ENCODE data around the gene ABCC6. TPM values are rescaled to one million over a fixed set of nuclear protein-coding genes. Genes with fewer than 3 reads are reported as not detected.
"Not testable (repeated sequence)": the region's sequence is repeated elsewhere in the genome, so short reads cannot be mapped to it uniquely, and the experiment has no call there.

Gene ABCC6
- total and polyA plus RNA-seq, 2 donors (not counting 1 experiment from before 2014, with no cell fraction given) = 0.27 TPM; not detected in 1

DNA sequence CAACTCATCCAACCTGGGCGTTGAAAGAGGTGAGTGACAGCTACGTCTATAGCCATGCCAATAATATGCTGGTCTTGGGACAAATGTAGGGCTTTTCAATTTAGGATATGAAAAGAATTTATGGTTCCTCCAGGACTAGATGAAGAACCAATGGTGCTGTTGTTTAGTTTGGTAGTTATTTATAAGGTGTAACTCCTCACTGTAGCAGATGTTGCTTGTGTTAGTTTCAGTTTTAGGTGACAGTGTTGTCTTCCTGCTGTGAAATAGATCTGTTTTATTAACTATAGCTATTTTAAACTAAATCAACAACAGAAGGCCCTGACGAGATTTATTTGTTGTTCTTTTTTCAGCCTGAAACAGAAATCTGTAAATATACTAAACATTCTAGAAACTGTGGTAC is 24.1 kb upstream of the ABCC6 start:
- not testable (repeated sequence) for H2AFZ ChIP-seq (ENCODE audit: insufficient read depth, low read depth, low read length, poor library complexity, severe bottlenecking); H3K27ac Mint-ChIP-seq

DNA sequence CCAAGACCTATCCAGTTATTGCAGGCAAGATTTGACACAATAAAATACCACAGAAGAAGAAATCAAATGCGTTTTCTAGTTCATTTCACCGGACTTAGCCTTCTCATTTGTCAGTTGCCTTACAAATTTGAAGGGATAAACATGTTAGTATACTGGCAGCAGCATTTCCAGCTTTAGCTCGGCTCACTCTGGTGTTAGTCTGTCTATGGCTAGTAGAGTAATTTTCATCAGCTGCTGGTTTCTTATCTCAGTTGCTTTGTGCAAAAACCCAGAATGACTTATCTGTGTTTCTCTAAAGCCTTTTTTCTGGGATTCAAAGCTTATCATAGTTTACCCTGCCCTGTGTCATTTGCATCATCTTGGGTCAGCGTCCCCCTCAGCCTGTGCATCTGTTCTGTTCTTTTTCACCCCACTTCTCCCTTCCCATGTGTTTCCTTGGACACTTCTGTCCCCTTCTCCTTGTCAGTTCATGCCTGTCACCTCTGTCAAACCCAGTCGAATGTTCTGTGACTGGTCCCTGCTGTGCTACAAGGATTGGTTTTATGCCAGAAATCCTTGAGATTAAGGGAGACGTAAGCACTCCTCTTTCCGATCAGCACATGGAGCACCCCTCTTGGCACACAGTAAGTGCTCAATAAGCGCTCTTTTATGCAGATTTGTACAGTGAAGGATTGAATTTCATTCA is 23.4 kb upstream of the ABCC6 start:
- H3K9ac ChIP-seq (ENCODE audit: low read length); H3K4me1 Mint-ChIP-seq; CTCF ChIA-PET; intact Hi-C loops (cut with micrococcal nuclease); ATAC-seq (ENCODE audit: low read depth); H3K27me3 ChIP-seq (replicated peaks in 1 of 4; ENCODE audit: control extremely low read depth in 1 of 4, control insufficient read depth in 3 of 4, insufficient read depth in 4 of 4, low read length in 3 of 4); H3K27ac ChIP-seq (ENCODE audit: low read length in 2 of 2); H3K36me3 ChIP-seq (replicated peaks in 1 of 2; ENCODE audit: control extremely low read depth in 1 of 2, control insufficient read depth in 1 of 2, extremely low read depth in 1 of 2, insufficient read depth in 2 of 2, low read length in 1 of 2); H3K27me3 Mint-ChIP-seq; H3K27ac Mint-ChIP-seq; H3K4me1 ChIP-seq (ENCODE audit: control insufficient read depth in 2 of 2, insufficient read depth in 2 of 2, low read length in 2 of 2); H3K4me3 ChIP-seq (ENCODE audit: control extremely low read depth in 1 of 5, extremely low read depth in 1 of 5, insufficient read depth in 1 of 5, low read depth in 2 of 5, low read length in 4 of 5); H3K9me3 ChIP-seq (ENCODE audit: control extremely low read depth in 1 of 3, control insufficient read depth in 2 of 3, insufficient read depth in 1 of 3, low read length in 2 of 3); H3K79me2 ChIP-seq (ENCODE audit: control insufficient read depth, insufficient read depth, low read length); H3K4me2 ChIP-seq (replicated peaks; ENCODE audit: low read depth, low read length, poor library complexity, severe bottlenecking); H2AFZ ChIP-seq (ENCODE audit: insufficient read depth, low read depth, low read length, poor library complexity, severe bottlenecking); H3K4me3 Mint-ChIP-seq; H4K20me1 ChIP-seq (ENCODE audit: control insufficient read depth, insufficient read depth, low read length, poor library complexity, severe bottlenecking); POLR2A ChIA-PET; H3K9me3 Mint-ChIP-seq (ENCODE audit: insufficient read depth); DNase-seq: not testable (repeated sequence)
- no CpG with 5 or more reads among the region's 8 CpGs for WGBS (ENCODE audit: insufficient coverage)

More for the DNA sequence above, 24.1 kb upstream of the ABCC6 start:
- CTCF ChIA-PET; POLR2A ChIA-PET; H4K20me1 ChIP-seq (ENCODE audit: control insufficient read depth, insufficient read depth, low read length, poor library complexity, severe bottlenecking); H3K4me1 ChIP-seq (ENCODE audit: control insufficient read depth in 2 of 2, insufficient read depth in 2 of 2, low read length in 2 of 2); H3K9me3 ChIP-seq (ENCODE audit: control extremely low read depth in 1 of 3, control insufficient read depth in 2 of 3, insufficient read depth in 1 of 3, low read length in 2 of 3); H3K36me3 ChIP-seq (replicated peaks in 1 of 2; ENCODE audit: control extremely low read depth in 1 of 2, control insufficient read depth in 1 of 2, extremely low read depth in 1 of 2, insufficient read depth in 2 of 2, low read length in 1 of 2); H3K4me3 ChIP-seq (ENCODE audit: control extremely low read depth in 1 of 5, extremely low read depth in 1 of 5, insufficient read depth in 1 of 5, low read depth in 2 of 5, low read length in 4 of 5); H3K27me3 Mint-ChIP-seq; H3K4me1 Mint-ChIP-seq; intact Hi-C loops (cut with micrococcal nuclease); H3K27me3 ChIP-seq (replicated peaks in 1 of 4; ENCODE audit: control extremely low read depth in 1 of 4, control insufficient read depth in 3 of 4, insufficient read depth in 4 of 4, low read length in 3 of 4); ATAC-seq (ENCODE audit: low read depth); H3K4me3 Mint-ChIP-seq; DNase-seq; H3K79me2 ChIP-seq (ENCODE audit: control insufficient read depth, insufficient read depth, low read length); H3K4me2 ChIP-seq (replicated peaks; ENCODE audit: low read depth, low read length, poor library complexity, severe bottlenecking); H3K9me3 Mint-ChIP-seq (ENCODE audit: insufficient read depth); H3K27ac ChIP-seq (ENCODE audit: low read length in 2 of 2); H3K9ac ChIP-seq (ENCODE audit: low read length): not testable (repeated sequence)
- WGBS (ENCODE audit: insufficient coverage) = no CpG with 5 or more reads among the region's 3 CpGs

DNA sequence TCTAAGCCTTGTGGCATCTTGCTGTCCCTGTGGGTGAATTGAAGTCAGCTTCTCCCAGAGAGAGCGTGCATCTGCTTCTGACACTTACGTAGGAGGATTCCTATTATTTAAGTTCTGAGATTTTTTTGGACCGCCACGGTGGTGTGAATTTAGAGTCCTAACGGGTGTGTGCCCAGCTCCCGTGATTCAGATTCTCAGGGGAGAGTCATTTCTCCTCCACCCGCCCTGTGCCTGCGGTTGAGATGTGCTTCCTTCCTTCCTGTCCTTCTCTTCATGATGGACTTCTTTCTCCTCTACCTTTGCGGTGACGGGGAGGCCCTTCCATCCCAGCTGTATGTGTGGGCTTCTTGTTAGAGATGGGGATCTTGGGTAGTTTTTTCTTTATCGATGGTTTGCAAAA is 20.6 kb upstream of the ABCC6 start:
- H3K79me2 ChIP-seq (ENCODE audit: control insufficient read depth, insufficient read depth, low read length); H3K27me3 Mint-ChIP-seq; H3K4me3 Mint-ChIP-seq; intact Hi-C loops (cut with micrococcal nuclease); DNase-seq; H2AFZ ChIP-seq (ENCODE audit: insufficient read depth, low read depth, low read length, poor library complexity, severe bottlenecking); H3K4me2 ChIP-seq (replicated peaks; ENCODE audit: low read depth, low read length, poor library complexity, severe bottlenecking); H3K4me1 Mint-ChIP-seq; H3K9ac ChIP-seq (ENCODE audit: low read length); H3K27ac Mint-ChIP-seq; H3K4me1 ChIP-seq (ENCODE audit: control insufficient read depth in 2 of 2, insufficient read depth in 2 of 2, low read length in 2 of 2); H3K9me3 Mint-ChIP-seq (ENCODE audit: insufficient read depth); H3K27me3 ChIP-seq (replicated peaks in 1 of 4; ENCODE audit: control extremely low read depth in 1 of 4, control insufficient read depth in 3 of 4, insufficient read depth in 4 of 4, low read length in 3 of 4); H4K20me1 ChIP-seq (ENCODE audit: control insufficient read depth, insufficient read depth, low read length, poor library complexity, severe bottlenecking); H3K4me3 ChIP-seq (ENCODE audit: control extremely low read depth in 1 of 5, extremely low read depth in 1 of 5, insufficient read depth in 1 of 5, low read depth in 2 of 5, low read length in 4 of 5); ATAC-seq (ENCODE audit: low read depth); H3K9me3 ChIP-seq (ENCODE audit: control extremely low read depth in 1 of 3, control insufficient read depth in 2 of 3, insufficient read depth in 1 of 3, low read length in 2 of 3); H3K36me3 ChIP-seq (replicated peaks in 1 of 2; ENCODE audit: control extremely low read depth in 1 of 2, control insufficient read depth in 1 of 2, extremely low read depth in 1 of 2, insufficient read depth in 2 of 2, low read length in 1 of 2); CTCF ChIA-PET; POLR2A ChIA-PET; H3K27ac ChIP-seq (ENCODE audit: low read length in 2 of 2): not testable (repeated sequence)
- no CpG with 5 or more reads among the region's 11 CpGs for WGBS (ENCODE audit: insufficient coverage)

DNA sequence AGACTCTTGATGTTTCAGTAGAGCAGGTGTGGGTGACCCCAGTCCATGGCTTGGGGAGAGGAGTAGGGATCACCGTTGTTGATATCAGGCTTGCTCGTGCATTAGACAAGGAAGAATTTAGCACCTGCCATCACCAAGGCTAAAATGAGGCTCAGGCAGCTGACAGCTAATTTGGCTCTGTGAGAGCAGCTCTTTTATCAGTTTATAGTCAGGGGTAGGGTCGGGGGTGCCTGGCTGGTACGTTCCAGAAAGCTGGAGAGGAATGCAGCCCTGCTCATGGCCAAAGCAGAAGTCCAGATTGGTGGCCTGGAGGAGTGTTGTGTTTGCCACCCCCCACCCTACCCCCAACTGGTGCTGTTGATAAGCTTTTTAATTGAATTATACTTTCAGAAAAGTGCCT is 17.4 kb upstream of the ABCC6 start:
- H3K27ac Mint-ChIP-seq; H3K4me1 ChIP-seq (ENCODE audit: control insufficient read depth in 2 of 2, insufficient read depth in 2 of 2, low read length in 2 of 2); H3K27ac ChIP-seq (ENCODE audit: low read length in 2 of 2); H3K36me3 ChIP-seq (replicated peaks in 1 of 2; ENCODE audit: control extremely low read depth in 1 of 2, control insufficient read depth in 1 of 2, extremely low read depth in 1 of 2, insufficient read depth in 2 of 2, low read length in 1 of 2); ATAC-seq (ENCODE audit: low read depth); H3K4me2 ChIP-seq (replicated peaks; ENCODE audit: low read depth, low read length, poor library complexity, severe bottlenecking); CTCF ChIA-PET; H3K4me3 ChIP-seq (ENCODE audit: control extremely low read depth in 1 of 5, extremely low read depth in 1 of 5, insufficient read depth in 1 of 5, low read depth in 2 of 5, low read length in 4 of 5); H2AFZ ChIP-seq (ENCODE audit: insufficient read depth, low read depth, low read length, poor library complexity, severe bottlenecking); POLR2A ChIA-PET; H3K9me3 ChIP-seq (ENCODE audit: control extremely low read depth in 1 of 3, control insufficient read depth in 2 of 3, insufficient read depth in 1 of 3, low read length in 2 of 3); H3K27me3 ChIP-seq (replicated peaks in 1 of 4; ENCODE audit: control extremely low read depth in 1 of 4, control insufficient read depth in 3 of 4, insufficient read depth in 4 of 4, low read length in 3 of 4); intact Hi-C loops (cut with micrococcal nuclease); DNase-seq; H4K20me1 ChIP-seq (ENCODE audit: control insufficient read depth, insufficient read depth, low read length, poor library complexity, severe bottlenecking); H3K9me3 Mint-ChIP-seq (ENCODE audit: insufficient read depth); H3K4me1 Mint-ChIP-seq; H3K79me2 ChIP-seq (ENCODE audit: control insufficient read depth, insufficient read depth, low read length); H3K9ac ChIP-seq (ENCODE audit: low read length); H3K4me3 Mint-ChIP-seq; H3K27me3 Mint-ChIP-seq: not testable (repeated sequence)
- WGBS (ENCODE audit: insufficient coverage) = no CpG with 5 or more reads among the region's 4 CpGs
